H9 (cell line): Measurements from ENCODE around the gene SWAP70. TPM values are rescaled to one million over a fixed set of nuclear protein-coding genes. Genes with fewer than 3 reads are reported as not detected.

Experiments
- DNase-seq: peaks from one replicate; pipeline ENCODE4 v3.0.0-alpha.2; 2017
- H2AFZ ChIP-seq: one replicate; pipeline ENCODE4 v1.6.1; 2013; ENCODE audit warnings: mild to moderate bottlenecking, low read length, control low read depth, moderate library complexity
- H2AK5ac ChIP-seq: 2 replicates; pipeline ENCODE4 v1.6.1; 2013; ENCODE audit warnings: low read length, control low read depth, mixed read lengths; ENCODE audit not compliant: insufficient read length
- H2BK120ac ChIP-seq: one replicate; pipeline ENCODE4 v1.6.1; 2013; ENCODE audit warnings: low read depth, mild to moderate bottlenecking, low read length, control low read depth, inconsistent platforms; ENCODE audit not compliant: poor library complexity, severe bottlenecking
- H2BK12ac ChIP-seq: 2 replicates; pipeline ENCODE4 v1.6.1; 2013; ENCODE audit warnings: low read length, control low read depth, mixed read lengths, low read depth; ENCODE audit not compliant: insufficient read length
- H2BK15ac ChIP-seq: 2 replicates; pipeline ENCODE4 v1.6.1; 2013; ENCODE audit warnings: low read depth, low read length, control low read depth
- H2BK20ac ChIP-seq: one replicate; pipeline ENCODE4 v1.6.1; 2013; ENCODE audit warnings: low read depth, mild to moderate bottlenecking, low read length, control low read depth, inconsistent platforms; ENCODE audit not compliant: poor library complexity, severe bottlenecking
- H2BK5ac ChIP-seq: 2 replicates; pipeline ENCODE4 v1.6.1; 2013; ENCODE audit warnings: low read length, control low read depth, mixed read lengths; ENCODE audit not compliant: insufficient read length
- H3K14ac ChIP-seq: 2 replicates; pipeline ENCODE4 v1.6.1; 2013; ENCODE audit warnings: low read length, control low read depth; ENCODE audit not compliant: insufficient read depth
- H3K18ac ChIP-seq: 2 replicates; pipeline ENCODE4 v1.6.1; 2013; ENCODE audit warnings: low read depth, mild to moderate bottlenecking, mixed read lengths, low read length, control low read depth; ENCODE audit not compliant: insufficient read length
- H3K23ac ChIP-seq: 2 replicates; pipeline ENCODE4 v1.6.1; 2013; ENCODE audit warnings: low read length, control low read depth, mixed read lengths, low read depth; ENCODE audit not compliant: insufficient read length
- H3K23me2 ChIP-seq: 2 replicates; pipeline ENCODE4 v1.6.1; 2013; ENCODE audit warnings: low read depth, mild to moderate bottlenecking, mixed read lengths, low read length, control low read depth; ENCODE audit not compliant: insufficient read length, poor library complexity, severe bottlenecking
- H3K27ac ChIP-seq: 2 replicates; pipeline ENCODE4 v1.5.1; 2013; ENCODE audit warnings: low read length, control low read depth, mixed read lengths, low read depth; ENCODE audit not compliant: insufficient read length
- H3K27me3 ChIP-seq: 2 replicates; pipeline ENCODE4 v1.6.1; 2013; ENCODE audit warnings: low read length, control low read depth, inconsistent platforms; ENCODE audit not compliant: insufficient read depth
- H3K4ac ChIP-seq: 2 replicates; pipeline ENCODE4 v1.6.1; 2013; ENCODE audit warnings: low read depth, mild to moderate bottlenecking, control low read depth, inconsistent platforms, low read length, moderate library complexity
- H3K4me1 ChIP-seq: 2 replicates; pipeline ENCODE4 v1.6.1; 2013; ENCODE audit warnings: low read length, control low read depth, inconsistent platforms; ENCODE audit not compliant: insufficient read depth
- H3K4me2 ChIP-seq: 2 replicates; pipeline ENCODE4 v1.6.1; 2013; ENCODE audit warnings: low read length, control low read depth, mixed read lengths; ENCODE audit not compliant: insufficient read length, insufficient read depth
- H3K56ac ChIP-seq: 2 replicates; pipeline ENCODE4 v1.6.1; 2013; ENCODE audit warnings: low read depth, mild to moderate bottlenecking, mixed read lengths, low read length, control low read depth; ENCODE audit not compliant: insufficient read length
- H3K79me1 ChIP-seq: 2 replicates; pipeline ENCODE4 v1.6.1; 2013; ENCODE audit warnings: low read depth, mild to moderate bottlenecking, moderate library complexity, low read length, control low read depth, inconsistent platforms; ENCODE audit not compliant: insufficient read depth, poor library complexity, severe bottlenecking
- H3K79me2 ChIP-seq: 2 replicates; pipeline ENCODE4 v1.6.1; 2013; ENCODE audit warnings: low read length, control low read depth, inconsistent platforms; ENCODE audit not compliant: insufficient read depth
- H3K9ac ChIP-seq: 2 replicates; pipeline ENCODE4 v1.6.1; 2013; ENCODE audit warnings: low read length, control low read depth, mixed read lengths; ENCODE audit not compliant: insufficient read length; ENCODE audit errors: extremely low read depth
- H3K9me3 ChIP-seq: one replicate; pipeline ENCODE4 v1.6.1; 2013; ENCODE audit warnings: low read depth, low read length, inconsistent platforms; ENCODE audit not compliant: control insufficient read depth
- H3T11ph ChIP-seq: one replicate; pipeline ENCODE4 v1.6.1; 2013; ENCODE audit warnings: mild to moderate bottlenecking, low read length, control low read depth, inconsistent platforms
- H4K20me1 ChIP-seq: one replicate; pipeline ENCODE4 v1.6.1; 2013; ENCODE audit not compliant: control insufficient read depth, insufficient read length, insufficient read depth
- H4K5ac ChIP-seq: 2 replicates; pipeline ENCODE4 v1.6.1; 2013; ENCODE audit warnings: low read depth, mild to moderate bottlenecking, mixed read lengths, low read length, control low read depth; ENCODE audit not compliant: insufficient read length
- H4K8ac ChIP-seq: replicated peaks from 2 replicates; pipeline ENCODE4 v1.6.1; 2013; ENCODE audit warnings: low read length, control low read depth, mixed read lengths, low read depth; ENCODE audit not compliant: insufficient read length
- H4K91ac ChIP-seq: 2 replicates; pipeline ENCODE4 v1.6.1; 2013; ENCODE audit warnings: low read depth, mild to moderate bottlenecking, moderate library complexity, mixed read lengths, low read length, control low read depth; ENCODE audit not compliant: insufficient read length
- H3K27ac Mint-ChIP-seq, 3 experiments: 2 replicates in 2 of 3; 3 replicates in 1 of 3; pipeline ENCODE4 v1.8.0; 2020 to 2021; ENCODE audit warnings: mixed read lengths in 3 of 3, mild to moderate bottlenecking in 1 of 3, moderate library complexity in 1 of 3
- H3K27me3 Mint-ChIP-seq: 2 replicates; pipeline ENCODE4 v1.8.0; 2021; ENCODE audit warnings: low read depth, mild to moderate bottlenecking, moderate library complexity, mixed read lengths
- H3K36me3 Mint-ChIP-seq, 3 experiments: 2 replicates in 2 of 3; 3 replicates in 1 of 3; pipeline ENCODE4 v1.8.0; 2020 to 2021; ENCODE audit warnings: low read depth in 3 of 3, mixed read lengths in 3 of 3; ENCODE audit not compliant: insufficient read depth in 1 of 3
- H3K4me1 Mint-ChIP-seq, 2 experiments: 2 replicates each; pipeline ENCODE4 v1.8.0; 2020; ENCODE audit warnings: mixed read lengths in 2 of 2
- H3K4me3 Mint-ChIP-seq, 2 experiments: 2 replicates in 1 of 2; 3 replicates in 1 of 2; pipeline ENCODE4 v1.8.0; 2020 to 2021; ENCODE audit warnings: mild to moderate bottlenecking in 2 of 2, mixed read lengths in 2 of 2, moderate library complexity in 1 of 2
- H3K9me3 Mint-ChIP-seq, 2 experiments: 2 replicates in 1 of 2; 3 replicates in 1 of 2; pipeline ENCODE4 v1.8.0; 2020; ENCODE audit warnings: mild to moderate bottlenecking in 2 of 2, mixed read lengths in 2 of 2, moderate library complexity in 1 of 2
- WGBS: extraction: QIAGEN DNeasy Blood & Tissue Kit; methylation state at CpG from one replicate; pipeline ENCODE4 v1.1.7; 2013; ENCODE audit warnings: missing lambda C conversion rate, low lambda C conversion rate, mixed read lengths; ENCODE audit not compliant: insufficient read length; ENCODE audit errors: extremely low coverage; 5-methylcytosine and 5-hydroxymethylcytosine counted together
- total RNA-seq: library from RNA; stranded (reverse); gene quantifications from 2 replicates; pipeline ENCODE4 v1.2.1, GENCODE V29; 2021
- TF ChIP-seq, protein P1 (sequence below): fragments of 200-600 bp; sonication (generic); conservative IDR thresholded peaks from 3 replicates; pipeline ENCODE4 v1.8.0; 2021; ENCODE audit warnings: antibody characterized with exemption, mild to moderate bottlenecking

Gene SWAP70
- total RNA-seq, 1 experiment from 2014 or later = 34.4 TPM

DNA sequence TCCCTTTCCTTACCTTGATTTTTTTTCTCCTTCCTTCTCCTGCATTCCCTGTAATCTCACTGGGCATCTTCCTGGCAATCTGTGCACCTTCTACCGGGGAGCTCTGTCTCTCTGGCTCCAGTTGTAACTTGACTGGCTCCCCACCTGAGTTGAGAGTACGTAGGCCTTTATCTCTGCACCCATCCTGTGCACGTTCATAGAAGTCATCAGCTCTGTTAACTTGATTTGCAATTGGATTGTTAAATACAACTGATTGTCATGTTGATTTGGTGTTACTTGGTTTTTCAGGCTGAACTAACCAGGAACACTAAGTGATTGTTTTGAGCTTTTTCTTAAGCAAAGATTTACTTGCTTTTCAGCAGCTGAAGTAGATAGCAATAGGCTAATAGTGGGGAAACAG, 11.8 kb downstream of the SWAP70 start:
- TF ChIP-seq, protein P1, sequence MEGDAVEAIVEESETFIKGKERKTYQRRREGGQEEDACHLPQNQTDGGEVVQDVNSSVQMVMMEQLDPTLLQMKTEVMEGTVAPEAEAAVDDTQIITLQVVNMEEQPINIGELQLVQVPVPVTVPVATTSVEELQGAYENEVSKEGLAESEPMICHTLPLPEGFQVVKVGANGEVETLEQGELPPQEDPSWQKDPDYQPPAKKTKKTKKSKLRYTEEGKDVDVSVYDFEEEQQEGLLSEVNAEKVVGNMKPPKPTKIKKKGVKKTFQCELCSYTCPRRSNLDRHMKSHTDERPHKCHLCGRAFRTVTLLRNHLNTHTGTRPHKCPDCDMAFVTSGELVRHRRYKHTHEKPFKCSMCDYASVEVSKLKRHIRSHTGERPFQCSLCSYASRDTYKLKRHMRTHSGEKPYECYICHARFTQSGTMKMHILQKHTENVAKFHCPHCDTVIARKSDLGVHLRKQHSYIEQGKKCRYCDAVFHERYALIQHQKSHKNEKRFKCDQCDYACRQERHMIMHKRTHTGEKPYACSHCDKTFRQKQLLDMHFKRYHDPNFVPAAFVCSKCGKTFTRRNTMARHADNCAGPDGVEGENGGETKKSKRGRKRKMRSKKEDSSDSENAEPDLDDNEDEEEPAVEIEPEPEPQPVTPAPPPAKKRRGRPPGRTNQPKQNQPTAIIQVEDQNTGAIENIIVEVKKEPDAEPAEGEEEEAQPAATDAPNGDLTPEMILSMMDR = no peak
- DNase-seq = peak; percentile 70
- H2BK12ac ChIP-seq = no peak overlapping the region

More for the DNA sequence above, 11.8 kb downstream of the SWAP70 start:
- no peak overlapping the region for H2BK20ac ChIP-seq
- H4K5ac ChIP-seq = no peak overlapping the region
- peaks cover 5% of the 10 kb centered on the region for H3K23me2 ChIP-seq
- H2BK120ac ChIP-seq = no peak overlapping the region
- no peaks in the 10 kb centered on the region for H3K79me1 ChIP-seq
- H3K27me3 ChIP-seq = no peaks in the 10 kb centered on the region
- no peak overlapping the region for H3K23ac ChIP-seq
- Mint-ChIP-seq H3K27me3 (no peaks in the 10 kb centered on the region), H3K4me1 (peaks cover 46 to 54% of the 10 kb centered on the region in 2 experiments), H3K36me3 (peaks cover 7 to 17% (median 10%) of the 10 kb centered on the region in 3 experiments; a peak in 6 of 7 replicates), H3K9me3 (no peaks in the 10 kb centered on the region), H3K4me3 (peak overlapping the region; percentile 62 to 80), H3K27ac (peak overlapping the region; percentile 96 to 100 (median 96))
- H3T11ph ChIP-seq = no peak overlapping the region
- H4K91ac ChIP-seq = no peak overlapping the region
- peaks cover 5% of the 10 kb centered on the region; the same call in 1 of the 2 replicates for H3K4me1 ChIP-seq
- no peak overlapping the region for H2AK5ac ChIP-seq
- H3K4ac ChIP-seq = no peak overlapping the region
- no peak overlapping the region for H2BK5ac ChIP-seq
- peaks cover 4% of the 10 kb centered on the region; the same call in 1 of the 2 replicates for H3K79me2 ChIP-seq
- no peaks in the 10 kb centered on the region for H3K9me3 ChIP-seq
- H3K27ac ChIP-seq = peak overlapping the region; percentile 25
- H3K56ac ChIP-seq = no peak overlapping the region
- H2AFZ ChIP-seq = no peak overlapping the region
- H2BK15ac ChIP-seq = no peak overlapping the region
- no peaks in the 10 kb centered on the region for H4K20me1 ChIP-seq
- no peak overlapping the region for H3K18ac ChIP-seq
- no CpG with 5 or more reads among the region's 3 CpGs for WGBS
- peak overlapping the region; percentile 85 for H3K4me2 ChIP-seq
- H3K14ac ChIP-seq = no peak overlapping the region
- no peak overlapping the region for H3K9ac ChIP-seq
- no peak overlapping the region for H4K8ac ChIP-seq
